ENCODE data around the gene RHBDL1. TPM values are rescaled to one million over a fixed set of nuclear protein-coding genes. Genes with fewer than 3 reads are reported as not detected.

Gene RHBDL1
- total RNA-seq, 1 experiment from 2014 or later, result 12.7 TPM

- H3K27me3 ChIP-seq (ENCODE audit: insufficient read depth, low read length), result no peaks in the 10 kb centered on the region
- POLR2A ChIA-PET, result no interaction called here
- H3K27ac ChIP-seq (ENCODE audit: low read depth, low read length), result no peak overlapping the region; the same call in 1 of the 2 replicates
- no TSS peak for BruUV-seq (replicated peaks)
- H3K36me3 ChIP-seq (ENCODE audit: control insufficient read depth in 1 of 2, insufficient read depth in 2 of 2, low read length in 2 of 2), result no peaks in the 10 kb centered on the region; a peak in 2 of 4 replicates
- H3K9me2 ChIP-seq (ENCODE audit: insufficient read depth), result no peaks in the 10 kb centered on the region
- peaks cover 38% of the 10 kb centered on the region for H3K79me2 ChIP-seq (ENCODE audit: insufficient read depth, low read length)
- no peak overlapping the region for H3K9ac ChIP-seq (ENCODE audit: low read length)
- H2AFZ ChIP-seq (ENCODE audit: low read depth, low read length, poor library complexity, severe bottlenecking), result no peak overlapping the region
- DNase-seq (ENCODE audit: low read depth, low spot score) (no peak), ATAC-seq (no peak)
- intact Hi-C loops (cut with micrococcal nuclease), result no loop called here
- no peak overlapping the region for H3K4me2 ChIP-seq (ENCODE audit: low read length)
- H4K20me1 ChIP-seq (ENCODE audit: insufficient read depth), result no peaks in the 10 kb centered on the region
- TF ChIP-seq ATF3 (IDR thresholded peaks at IDR 0.05) (no peak), ZNF274 (IDR thresholded peaks at IDR 0.05; ENCODE audit: low read depth, low read length) (no peak), ELF1 (IDR thresholded peaks at IDR 0.05; ENCODE audit: borderline replicate concordance, low read depth) (no peak), JUND (IDR thresholded peaks at IDR 0.05) (no peak), EZH2phosphoT487 (IDR thresholded peaks at IDR 0.05; ENCODE audit: borderline replicate concordance) (no peak), SIN3A (IDR thresholded peaks at IDR 0.05; ENCODE audit: low read depth) (no peak), MAX (IDR thresholded peaks at IDR 0.05) (no peak), YY1 (IDR thresholded peaks at IDR 0.05; ENCODE audit: extremely low read depth, insufficient replicate concordance, low read depth, low read length) (no peak), POLR2AphosphoS5 (IDR thresholded peaks at IDR 0.05; ENCODE audit: low read depth, low read length) (no peak), CBX3 (IDR thresholded peaks at IDR 0.05; ENCODE audit: low read depth) (no peak), EGR1 (IDR thresholded peaks at IDR 0.05; ENCODE audit: low read depth) (no peak), CEBPB (IDR thresholded peaks at IDR 0.05; ENCODE audit: low read depth) (no peak), REST (IDR thresholded peaks at IDR 0.05; ENCODE audit: low read depth) (no peak), POLR2A (IDR thresholded peaks at IDR 0.05; ENCODE audit: borderline replicate concordance, extremely low read depth, insufficient read depth, insufficient read length) (no peak), ZFX (IDR thresholded peaks at IDR 0.05) (no peak)
- TF ChIP-seq, protein P1, sequence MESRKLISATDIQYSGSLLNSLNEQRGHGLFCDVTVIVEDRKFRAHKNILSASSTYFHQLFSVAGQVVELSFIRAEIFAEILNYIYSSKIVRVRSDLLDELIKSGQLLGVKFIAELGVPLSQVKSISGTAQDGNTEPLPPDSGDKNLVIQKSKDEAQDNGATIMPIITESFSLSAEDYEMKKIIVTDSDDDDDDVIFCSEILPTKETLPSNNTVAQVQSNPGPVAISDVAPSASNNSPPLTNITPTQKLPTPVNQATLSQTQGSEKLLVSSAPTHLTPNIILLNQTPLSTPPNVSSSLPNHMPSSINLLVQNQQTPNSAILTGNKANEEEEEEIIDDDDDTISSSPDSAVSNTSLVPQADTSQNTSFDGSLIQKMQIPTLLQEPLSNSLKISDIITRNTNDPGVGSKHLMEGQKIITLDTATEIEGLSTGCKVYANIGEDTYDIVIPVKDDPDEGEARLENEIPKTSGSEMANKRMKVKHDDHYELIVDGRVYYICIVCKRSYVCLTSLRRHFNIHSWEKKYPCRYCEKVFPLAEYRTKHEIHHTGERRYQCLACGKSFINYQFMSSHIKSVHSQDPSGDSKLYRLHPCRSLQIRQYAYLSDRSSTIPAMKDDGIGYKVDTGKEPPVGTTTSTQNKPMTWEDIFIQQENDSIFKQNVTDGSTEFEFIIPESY (IDR thresholded peaks at IDR 0.05; ENCODE audit: extremely low read depth, insufficient replicate concordance, low read length), result no peak
- TF ChIP-seq, protein P2, sequence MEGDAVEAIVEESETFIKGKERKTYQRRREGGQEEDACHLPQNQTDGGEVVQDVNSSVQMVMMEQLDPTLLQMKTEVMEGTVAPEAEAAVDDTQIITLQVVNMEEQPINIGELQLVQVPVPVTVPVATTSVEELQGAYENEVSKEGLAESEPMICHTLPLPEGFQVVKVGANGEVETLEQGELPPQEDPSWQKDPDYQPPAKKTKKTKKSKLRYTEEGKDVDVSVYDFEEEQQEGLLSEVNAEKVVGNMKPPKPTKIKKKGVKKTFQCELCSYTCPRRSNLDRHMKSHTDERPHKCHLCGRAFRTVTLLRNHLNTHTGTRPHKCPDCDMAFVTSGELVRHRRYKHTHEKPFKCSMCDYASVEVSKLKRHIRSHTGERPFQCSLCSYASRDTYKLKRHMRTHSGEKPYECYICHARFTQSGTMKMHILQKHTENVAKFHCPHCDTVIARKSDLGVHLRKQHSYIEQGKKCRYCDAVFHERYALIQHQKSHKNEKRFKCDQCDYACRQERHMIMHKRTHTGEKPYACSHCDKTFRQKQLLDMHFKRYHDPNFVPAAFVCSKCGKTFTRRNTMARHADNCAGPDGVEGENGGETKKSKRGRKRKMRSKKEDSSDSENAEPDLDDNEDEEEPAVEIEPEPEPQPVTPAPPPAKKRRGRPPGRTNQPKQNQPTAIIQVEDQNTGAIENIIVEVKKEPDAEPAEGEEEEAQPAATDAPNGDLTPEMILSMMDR (IDR thresholded peaks at IDR 0.05 in 2 of 3, conservative IDR thresholded peaks at IDR 0.05 in 1 of 3; ENCODE audit: borderline replicate concordance in 1 of 3, insufficient read depth in 1 of 3, low read depth in 2 of 3, low read length in 2 of 3), result no peak
- no peaks in the 10 kb centered on the region for H3K9me3 ChIP-seq (ENCODE audit: control insufficient read depth in 1 of 2, insufficient read depth in 1 of 2, low read depth in 1 of 2, low read length in 2 of 2)
- peaks cover 0 to 21% of the 10 kb centered on the region in 2 experiments; a peak in 3 of 4 replicates for H3K4me1 ChIP-seq (ENCODE audit: control insufficient read depth in 1 of 2, insufficient read depth in 2 of 2, low read length in 2 of 2)
- no peak overlapping the region; a peak in 1 of 4 replicates for H3K4me3 ChIP-seq (replicated peaks in 1 of 2; ENCODE audit: low read depth in 1 of 2, low read length in 2 of 2)
- CTCF ChIA-PET, result interaction anchor here (1.2 kb wide), 1 partner anchor 17 kb away, joined by 3 read pairs; no protein-coding TSS in a partner anchor
- RAD21 ChIA-PET (ENCODE audit: low non-redundant PET in 1 of 2, low total read pairs in 2 of 2, uncharacterized antibody in 2 of 2, unreplicated experiment in 2 of 2), result no interaction called here
These were observed 27.9 kb downstream of the RHBDL1 start for GRCh38 chr16:703406-703805.

Measured in HCT116 (cell line).